GM12872 (cell line): Measurements from ENCODE around the gene ZFP28.

ENCODE experiments used
- CTCF ChIP-seq: IDR thresholded peaks from 3 replicates; pipeline ENCODE4 v1.5.1; 2011; ENCODE audit warnings: low read depth, mild to moderate bottlenecking, low read length, moderate library complexity; ENCODE audit not compliant: insufficient read depth

Gene ZFP28

GRCh38 chr19:56538761-56539263 is at the start of gene ZFP28:
ZFP28 (plus strand) TSS chr19:56538948; CDS start chr19:56539019, 71 bp downstream.
- no peak for TF ChIP-seq CTCF

- no peak for TF ChIP-seq CTCF
Measured at GRCh38 chr19:56491399-56491798, 47.3 kb upstream of the ZFP28 start.

- no peak for TF ChIP-seq CTCF
Measured at GRCh38 chr19:56504581-56504980, 34.2 kb upstream of the ZFP28 start.

- no peak for TF ChIP-seq CTCF
Measured at GRCh38 chr19:56507446-56508289, 31.1 kb upstream of the ZFP28 start, which contains the start of gene ZNF471. ZNF471 (plus strand) TSS chr19:56507855; CDS start chr19:56511572, 3,717 bp downstream.

GRCh38 chr19:56508290-56508778 is 30.4 kb upstream of the ZFP28 start:
- no peak for TF ChIP-seq CTCF

- no peak for TF ChIP-seq CTCF
Measured at GRCh38 chr19:56525214-56525860, 13.4 kb upstream of the ZFP28 start.

- no peak for TF ChIP-seq CTCF
Measured at GRCh38 chr19:56537442-56537841, 1.3 kb upstream of the ZFP28 start.
